ENCODE measurements around the gene TMC2. TPM values are rescaled to one million over a fixed set of nuclear protein-coding genes. Genes with fewer than 3 reads are reported as not detected.

Gene TMC2
- polyA plus RNA-seq, 1 of the 3 experiments (the other 2 are of a cell fraction) = not detected

- no peak overlapping the region for H3K4me3 ChIP-seq (ENCODE audit: low read depth in 2 of 2, low read length in 1 of 2)
- H3K9me2 ChIP-seq = no peaks in the 10 kb centered on the region
- POLR2A ChIA-PET = no interaction called here
- H3K27me3 ChIP-seq (ENCODE audit: insufficient read depth) = no peaks in the 10 kb centered on the region
- no peak overlapping the region for H2AFZ ChIP-seq (ENCODE audit: low read depth)
- CTCF ChIA-PET = interaction anchor here (0.7 to 1.5 kb wide), 3 partner anchors 11 to 82 kb away, joined by 3 to 5 read pairs (median 4); no protein-coding TSS in a partner anchor
- no peak for DNase-seq
- H4K20me1 ChIP-seq (ENCODE audit: insufficient read depth) = no peaks in the 10 kb centered on the region
- H3K4me2 ChIP-seq = no peak overlapping the region
- H3K79me2 ChIP-seq (ENCODE audit: insufficient read depth) = no peaks in the 10 kb centered on the region
- no peak overlapping the region for H3K9ac ChIP-seq
- TF ChIP-seq EZH2phosphoT487 (IDR thresholded peaks at IDR 0.05; ENCODE audit: borderline replicate concordance, low read depth) = no peak
- no peak overlapping the region for H3K27ac ChIP-seq (ENCODE audit: low read depth in 2 of 2, low read length in 1 of 2)
- no peaks in the 10 kb centered on the region for H3F3A ChIP-seq (replicated peaks; ENCODE audit: insufficient read depth)
- no peaks in the 10 kb centered on the region for H3K36me3 ChIP-seq (replicated peaks in 1 of 2; ENCODE audit: control insufficient read depth in 1 of 2, insufficient read depth in 2 of 2, low read length in 1 of 2)
- peaks cover 0 to 4% of the 10 kb centered on the region in 2 experiments; a peak in 1 of 4 replicates for H3K4me1 ChIP-seq (ENCODE audit: control insufficient read depth in 1 of 2, insufficient read depth in 2 of 2, low read depth in 1 of 2, low read length in 1 of 2)
- 78% methylated on average over 4 of the region's 4 CpGs for WGBS (ENCODE audit: low lambda C conversion rate)
- H3K9me3 ChIP-seq = no peaks in the 10 kb centered on the region
These were observed 28.0 kb downstream of the TMC2 start for GRCh38 chr20:2564406-2564805.

DNA sequence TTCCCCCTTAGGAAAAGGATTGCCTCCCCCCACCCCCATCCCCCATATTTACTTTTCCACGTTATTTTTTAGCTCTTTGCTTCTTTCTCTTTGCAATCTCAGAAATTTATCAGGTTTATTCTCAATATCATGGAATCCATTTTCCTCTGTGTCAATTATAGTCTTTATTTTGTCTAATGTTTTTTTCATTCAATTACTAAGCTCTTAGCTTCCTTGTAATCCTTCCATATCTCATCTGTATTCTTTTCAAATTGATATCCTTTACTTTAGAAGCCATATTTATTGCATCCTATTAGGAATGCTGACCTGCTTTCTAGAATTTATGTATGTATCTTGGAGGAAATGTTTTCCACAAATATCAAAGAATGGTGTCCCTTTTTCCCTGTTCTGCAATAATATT is 39.3 kb downstream of the TMC2 start:
- Histone ChIP-seq H3F3A (replicated peaks; ENCODE audit: insufficient read depth) (no peaks in the 10 kb centered on the region), H3K27ac (ENCODE audit: low read depth in 2 of 2, low read length in 1 of 2) (peak overlapping the region in 1 of 2 experiments; percentile 51; a peak in 2 of 4 replicates), H3K4me1 (ENCODE audit: control insufficient read depth in 1 of 2, insufficient read depth in 2 of 2, low read depth in 1 of 2, low read length in 1 of 2) (peaks cover 0 to 14% of the 10 kb centered on the region in 2 experiments; a peak in 2 of 4 replicates), H4K20me1 (ENCODE audit: insufficient read depth) (no peaks in the 10 kb centered on the region), H3K9me2 (no peaks in the 10 kb centered on the region), H3K4me2 (no peak overlapping the region), H3K36me3 (replicated peaks in 1 of 2; ENCODE audit: control insufficient read depth in 1 of 2, insufficient read depth in 2 of 2, low read length in 1 of 2) (no peaks in the 10 kb centered on the region), H3K9ac (no peak overlapping the region), H3K9me3 (no peaks in the 10 kb centered on the region), H3K79me2 (ENCODE audit: insufficient read depth) (no peaks in the 10 kb centered on the region), H3K4me3 (ENCODE audit: low read depth in 2 of 2, low read length in 1 of 2) (no peak overlapping the region), H3K27me3 (ENCODE audit: insufficient read depth) (peaks cover 4% of the 10 kb centered on the region; the same call in 1 of the 2 replicates), H2AFZ (ENCODE audit: low read depth) (no peak overlapping the region)
- CTCF ChIA-PET = interaction anchor here (0.7 to 2.4 kb wide), 9 partner anchors 11 to 78 kb away, joined by 3 to 17 read pairs (median 5); no protein-coding TSS in a partner anchor
- TF ChIP-seq CHD2 (IDR thresholded peaks at IDR 0.05; ENCODE audit: low read length, partially characterized antibody) = no peak
- TF ChIP-seq GATA2 (CRISPR knock-in tag; IDR thresholded peaks at IDR 0.05) = peak; percentile 56; the same call in 1 of the 2 replicates
- DNase-seq = peak; percentile 46
- 2% methylated on average over 1 of the region's 1 CpG for WGBS (ENCODE audit: low lambda C conversion rate)
- POLR2A ChIA-PET = interaction anchor here (1.0 kb wide), 1 partner anchor 75 kb away, joined by 3 read pairs; no protein-coding TSS in a partner anchor

DNA sequence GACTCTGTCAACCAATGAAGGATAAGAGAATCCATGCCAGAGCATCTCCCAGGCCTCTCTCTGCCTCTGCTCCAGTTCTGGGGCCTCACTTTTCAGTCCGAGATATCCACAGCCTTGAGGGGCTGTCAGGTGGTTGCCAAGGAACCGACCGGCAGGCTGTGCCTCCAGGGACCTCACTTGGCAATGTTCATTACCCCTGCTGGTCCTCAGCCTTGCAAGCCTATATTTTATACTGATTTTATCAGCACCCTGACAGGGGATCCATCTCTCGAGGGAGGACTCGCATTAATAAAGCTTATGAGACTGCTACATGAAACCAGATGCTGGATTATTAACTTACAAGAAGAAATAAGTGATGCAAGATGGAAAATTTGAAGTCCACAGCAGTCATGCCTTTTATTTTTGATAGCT is 39.9 kb downstream of the TMC2 start:
- H3K79me2 ChIP-seq (ENCODE audit: insufficient read depth) = no peaks in the 10 kb centered on the region
- WGBS (ENCODE audit: low lambda C conversion rate) = 16% methylated on average over 5 of the region's 5 CpGs
- peak; percentile 74 for DNase-seq
- H3F3A ChIP-seq (replicated peaks; ENCODE audit: insufficient read depth) = no peaks in the 10 kb centered on the region
- H3K4me1 ChIP-seq (ENCODE audit: control insufficient read depth in 1 of 2, insufficient read depth in 2 of 2, low read depth in 1 of 2, low read length in 1 of 2) = peaks cover 0 to 14% of the 10 kb centered on the region in 2 experiments; a peak in 2 of 4 replicates
- peak; percentile 12; the same call in 1 of the 2 replicates for TF ChIP-seq TCF12 (IDR thresholded peaks at IDR 0.05)
- TF ChIP-seq EP300 (IDR thresholded peaks at IDR 0.05; ENCODE audit: borderline replicate concordance in 1 of 2, low read depth in 1 of 2, low read length in 1 of 2) = peak in 1 of 2 experiments; percentile 80; a peak in 2 of 4 replicates
- TF ChIP-seq GATA2 (CRISPR knock-in tag; IDR thresholded peaks at IDR 0.05) = peak; percentile 93
- peak; percentile 81; the same call in 1 of the 2 replicates for TF ChIP-seq RCOR1 (IDR thresholded peaks at IDR 0.05; ENCODE audit: low read length)
- TF ChIP-seq MXI1 (IDR thresholded peaks at IDR 0.05; ENCODE audit: low read depth, low read length) = peak; percentile 63; the same call in 1 of the 2 replicates
- peak; percentile 55 for TF ChIP-seq CHD2 (IDR thresholded peaks at IDR 0.05; ENCODE audit: low read length, partially characterized antibody)
- TF ChIP-seq YY1 (IDR thresholded peaks at IDR 0.05; ENCODE audit: low read depth) = no peak
- TF ChIP-seq FOXM1 (IDR thresholded peaks at IDR 0.05; ENCODE audit: low read depth) = no peak
- no peak for TF ChIP-seq SMC3 (IDR thresholded peaks at IDR 0.05; ENCODE audit: low read depth, low read length)
- peak; percentile 14; the same call in 1 of the 2 replicates for TF ChIP-seq RAD21 (IDR thresholded peaks at IDR 0.05; ENCODE audit: low read length)
- H4K20me1 ChIP-seq (ENCODE audit: insufficient read depth) = no peaks in the 10 kb centered on the region
- H3K4me2 ChIP-seq = no peak overlapping the region
- H3K27me3 ChIP-seq (ENCODE audit: insufficient read depth) = peaks cover 4% of the 10 kb centered on the region; the same call in 1 of the 2 replicates
- peak overlapping the region in 1 of 2 experiments; percentile 51; a peak in 2 of 4 replicates for H3K27ac ChIP-seq (ENCODE audit: low read depth in 2 of 2, low read length in 1 of 2)
- H3K36me3 ChIP-seq (replicated peaks in 1 of 2; ENCODE audit: control insufficient read depth in 1 of 2, insufficient read depth in 2 of 2, low read length in 1 of 2) = no peaks in the 10 kb centered on the region
- no peaks in the 10 kb centered on the region for H3K9me3 ChIP-seq
- H3K9me2 ChIP-seq = no peaks in the 10 kb centered on the region
- H3K4me3 ChIP-seq (ENCODE audit: low read depth in 2 of 2, low read length in 1 of 2) = no peak overlapping the region
- H2AFZ ChIP-seq (ENCODE audit: low read depth) = no peak overlapping the region
- ChIA-PET CTCF (interaction anchor here (2.0 to 2.4 kb wide), 4 partner anchors 12 to 71 kb away, joined by 8 to 17 read pairs (median 12); no protein-coding TSS in a partner anchor), POLR2A (interaction anchor here (0.7 to 1.3 kb wide), 3 partner anchors 68 to 75 kb away, joined by 3 read pairs; no protein-coding TSS in a partner anchor)
- H3K9ac ChIP-seq = no peak overlapping the region
